C4-2B (cell line): ENCODE data around the gene MPPE1.

ENCODE experiments used
- ZFX ChIP-seq: fragments of 450-650 bp; IDR thresholded peaks from 2 replicates; pipeline ENCODE4 v1.6.1; 2017
- TF ChIP-seq, protein P1 (sequence below): fragments of 450-650 bp; conservative IDR thresholded peaks from 2 replicates; pipeline ENCODE4 v1.5.1; 2017; ENCODE audit warnings: mild to moderate bottlenecking

DNA sequence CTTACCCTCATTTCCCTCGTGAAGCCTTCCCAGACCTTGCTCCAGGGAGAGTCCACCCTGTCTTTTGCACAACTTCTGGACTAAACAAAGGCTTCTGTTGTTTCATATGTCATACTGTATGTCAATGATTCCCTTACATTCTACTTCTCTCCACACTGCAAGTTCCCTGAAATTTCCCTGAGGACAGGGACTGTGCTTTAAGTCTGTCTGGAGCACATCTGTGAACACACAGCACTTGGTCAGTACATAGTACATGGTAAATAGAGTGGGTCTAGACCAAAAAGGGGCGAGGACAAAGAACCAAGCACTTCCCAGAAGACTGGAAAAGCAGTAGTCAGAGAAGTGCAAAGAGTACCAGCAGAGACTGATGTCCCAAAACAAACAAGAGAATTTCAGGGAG lies 49.5 kb upstream of the MPPE1 start:
- TF ChIP-seq, protein P1, sequence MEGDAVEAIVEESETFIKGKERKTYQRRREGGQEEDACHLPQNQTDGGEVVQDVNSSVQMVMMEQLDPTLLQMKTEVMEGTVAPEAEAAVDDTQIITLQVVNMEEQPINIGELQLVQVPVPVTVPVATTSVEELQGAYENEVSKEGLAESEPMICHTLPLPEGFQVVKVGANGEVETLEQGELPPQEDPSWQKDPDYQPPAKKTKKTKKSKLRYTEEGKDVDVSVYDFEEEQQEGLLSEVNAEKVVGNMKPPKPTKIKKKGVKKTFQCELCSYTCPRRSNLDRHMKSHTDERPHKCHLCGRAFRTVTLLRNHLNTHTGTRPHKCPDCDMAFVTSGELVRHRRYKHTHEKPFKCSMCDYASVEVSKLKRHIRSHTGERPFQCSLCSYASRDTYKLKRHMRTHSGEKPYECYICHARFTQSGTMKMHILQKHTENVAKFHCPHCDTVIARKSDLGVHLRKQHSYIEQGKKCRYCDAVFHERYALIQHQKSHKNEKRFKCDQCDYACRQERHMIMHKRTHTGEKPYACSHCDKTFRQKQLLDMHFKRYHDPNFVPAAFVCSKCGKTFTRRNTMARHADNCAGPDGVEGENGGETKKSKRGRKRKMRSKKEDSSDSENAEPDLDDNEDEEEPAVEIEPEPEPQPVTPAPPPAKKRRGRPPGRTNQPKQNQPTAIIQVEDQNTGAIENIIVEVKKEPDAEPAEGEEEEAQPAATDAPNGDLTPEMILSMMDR = no peak
- TF ChIP-seq ZFX = no peak
